GM21515 (cell line): ENCODE measurements around the gene SCN2A.
A peak's percentile ranks its signal among the peaks of the same experiment; 100 is the strongest.

Experiments
- ATAC-seq: cut with Tn5 transposase; IDR thresholded peaks from one replicate; pipeline ENCODE4 v1.9.1; 2021; ENCODE audit not compliant: unreplicated experiment

The SCN2A gene

GRCh38 chr2:165239230-165239629 lies at the start of gene SCN2A:
Gene SCN2A, plus strand, starts transcription at chr2:165239414. Its CDS starts 56,410 bp downstream, at chr2:165295824.
- ATAC-seq, result no peak

GRCh38 chr2:165191096-165191728 lies 48.0 kb upstream of the SCN2A start:
- no peak for ATAC-seq

- peak; percentile 41 for ATAC-seq
Measured at GRCh38 chr2:165192729-165193128, 46.5 kb upstream of the SCN2A start.

- peak; percentile 97 for ATAC-seq
Measured at GRCh38 chr2:165193178-165193777, 45.9 kb upstream of the SCN2A start.

- ATAC-seq, result no peak
Measured at GRCh38 chr2:165196411-165196810, 42.8 kb upstream of the SCN2A start.

- ATAC-seq, result no peak
Measured at GRCh38 chr2:165197346-165197745, 41.9 kb upstream of the SCN2A start.

- ATAC-seq, result no peak
Measured at GRCh38 chr2:165198181-165198580, 41.0 kb upstream of the SCN2A start.

GRCh38 chr2:165202239-165202638 lies 37.0 kb upstream of the SCN2A start:
- no peak for ATAC-seq

GRCh38 chr2:165203689-165204559 lies 35.3 kb upstream of the SCN2A start, which contains the start of gene SCN3A:
Gene SCN3A, minus strand, starts transcription at chr2:165204050. Its CDS starts 27,656 bp downstream, at chr2:165176394.
- ATAC-seq, result peak; percentile 59

GRCh38 chr2:165205865-165206264 lies 33.3 kb upstream of the SCN2A start:
- ATAC-seq, result no peak

GRCh38 chr2:165208094-165208493 lies 31.1 kb upstream of the SCN2A start:
- no peak for ATAC-seq

GRCh38 chr2:165214093-165214492 lies 25.1 kb upstream of the SCN2A start:
- ATAC-seq, result no peak

- no peak for ATAC-seq
Measured at GRCh38 chr2:165219481-165219880, 19.7 kb upstream of the SCN2A start.

- no peak for ATAC-seq
Measured at GRCh38 chr2:165224941-165225340, 14.3 kb upstream of the SCN2A start.

GRCh38 chr2:165227571-165227970 lies 11.6 kb upstream of the SCN2A start:
- ATAC-seq, result no peak

GRCh38 chr2:165237056-165237455 lies 2.2 kb upstream of the SCN2A start:
- no peak for ATAC-seq

- ATAC-seq, result no peak
Measured at GRCh38 chr2:165238295-165238694, 919 bp upstream of the SCN2A start.

- no peak for ATAC-seq
Measured at GRCh38 chr2:165239856-165240515, 772 bp downstream of the SCN2A start.

- no peak for ATAC-seq
Measured at GRCh38 chr2:165240916-165241315, 1.7 kb downstream of the SCN2A start.

- ATAC-seq, result no peak
Measured at GRCh38 chr2:165245081-165245793, 6.0 kb downstream of the SCN2A start.

- ATAC-seq, result no peak
Measured at GRCh38 chr2:165248238-165248637, 9.0 kb downstream of the SCN2A start.
